A673 (cell line): ENCODE measurements around the gene KCNIP1. TPM values are rescaled to one million over a fixed set of nuclear protein-coding genes. Genes with fewer than 3 reads are reported as not detected.

Source experiments
- BruUV-seq: library from RNA; stranded (reverse); fragments of 400-500 nt; replicated peaks from 2 replicates; lab custom pipeline; 2021; lab: Mats Ljungman, UMichigan
- CTCF ChIA-PET: fragments of 300-600 bp; sonication (Branson Sonifier 250); formaldehyde crosslinking; loops from one replicate; lab custom pipeline; 2022; ENCODE audit warnings: antibody characterized with exemption; lab: Charles Lee
- POLR2A ChIA-PET: fragments of 300-600 bp; sonication (Branson Sonifier 250); formaldehyde crosslinking; loops from one replicate; lab custom pipeline; 2022; ENCODE audit warnings: antibody characterized with exemption; ENCODE audit not compliant: low non-redundant PET; lab: Charles Lee
- DNase-seq: peaks from one replicate; pipeline ENCODE4 v3.0.0-alpha.2; 2015; ENCODE audit warnings: low spot score
- H3K27ac ChIP-seq: fragments of 200-600 bp; sonication (generic); 2 replicates; pipeline ENCODE4 v1.5.1; 2016; ENCODE audit warnings: mixed run types, low read depth, mild to moderate bottlenecking, mixed read lengths, antibody characterized with exemption, low read length; ENCODE audit not compliant: poor library complexity, severe bottlenecking
- H3K27me3 ChIP-seq: fragments of 200-600 bp; sonication (generic); replicated peaks from 2 replicates; pipeline ENCODE4 v1.6.1; 2017; ENCODE audit warnings: mixed run types, low read depth, mild to moderate bottlenecking, mixed read lengths, antibody characterized with exemption, low read length; ENCODE audit not compliant: insufficient read depth, poor library complexity
- H3K36me3 ChIP-seq: fragments of 200-600 bp; sonication (generic); 2 replicates; pipeline ENCODE4 v1.6.1; 2016; ENCODE audit warnings: mixed run types, mild to moderate bottlenecking, mixed read lengths, antibody characterized with exemption, low read length; ENCODE audit not compliant: insufficient read depth, poor library complexity, severe bottlenecking
- H3K4me1 ChIP-seq: fragments of 200-600 bp; sonication (generic); 2 replicates; pipeline ENCODE4 v1.6.1; 2017; ENCODE audit warnings: mixed run types, mild to moderate bottlenecking, mixed read lengths, antibody characterized with exemption, low read length; ENCODE audit not compliant: insufficient read depth, poor library complexity, severe bottlenecking
- H3K4me3 ChIP-seq: fragments of 200-600 bp; sonication (generic); 2 replicates; pipeline ENCODE4 v1.5.1; 2016; ENCODE audit warnings: low read depth, mixed run types, mild to moderate bottlenecking, mixed read lengths, low read length; ENCODE audit not compliant: poor library complexity, severe bottlenecking
- H3K9me3 ChIP-seq: fragments of 200-600 bp; sonication (generic); 2 replicates; pipeline ENCODE4 v1.6.1; 2016; ENCODE audit warnings: mixed run types, low read depth, mild to moderate bottlenecking, mixed read lengths, antibody characterized with exemption, low read length; ENCODE audit not compliant: poor library complexity, severe bottlenecking
- EZH2 ChIP-seq: fragments of 200-600 bp; sonication (generic); IDR thresholded peaks from 2 replicates; pipeline ENCODE4 v1.6.1; 2017; ENCODE audit warnings: borderline replicate concordance, low read depth, mild to moderate bottlenecking, mixed read lengths, antibody characterized with exemption, low read length; ENCODE audit not compliant: poor library complexity, severe bottlenecking
- intact Hi-C: fragments of 100-400 bp; cut with micrococcal nuclease; formaldehyde crosslinking; loops from one replicate; pipeline ENCODE4 v1.10.0; 2022; ENCODE audit not compliant: unreplicated experiment
- total RNA-seq: library from RNA; stranded (reverse); gene quantifications from 2 replicates; pipeline ENCODE4 v1.2.3, GENCODE V29; 2021
- TF ChIP-seq, protein P1 (sequence below): fragments of 300-800, 200-600 bp; sonication (generic); conservative IDR thresholded peaks from 2 replicates; pipeline ENCODE4 v1.5.1; 2017; ENCODE audit warnings: low read depth, mild to moderate bottlenecking, antibody characterized with exemption, low read length, moderate library complexity, mixed read lengths

The KCNIP1 gene
- total RNA-seq, 1 experiment from 2014 or later, result 3.7 TPM

DNA sequence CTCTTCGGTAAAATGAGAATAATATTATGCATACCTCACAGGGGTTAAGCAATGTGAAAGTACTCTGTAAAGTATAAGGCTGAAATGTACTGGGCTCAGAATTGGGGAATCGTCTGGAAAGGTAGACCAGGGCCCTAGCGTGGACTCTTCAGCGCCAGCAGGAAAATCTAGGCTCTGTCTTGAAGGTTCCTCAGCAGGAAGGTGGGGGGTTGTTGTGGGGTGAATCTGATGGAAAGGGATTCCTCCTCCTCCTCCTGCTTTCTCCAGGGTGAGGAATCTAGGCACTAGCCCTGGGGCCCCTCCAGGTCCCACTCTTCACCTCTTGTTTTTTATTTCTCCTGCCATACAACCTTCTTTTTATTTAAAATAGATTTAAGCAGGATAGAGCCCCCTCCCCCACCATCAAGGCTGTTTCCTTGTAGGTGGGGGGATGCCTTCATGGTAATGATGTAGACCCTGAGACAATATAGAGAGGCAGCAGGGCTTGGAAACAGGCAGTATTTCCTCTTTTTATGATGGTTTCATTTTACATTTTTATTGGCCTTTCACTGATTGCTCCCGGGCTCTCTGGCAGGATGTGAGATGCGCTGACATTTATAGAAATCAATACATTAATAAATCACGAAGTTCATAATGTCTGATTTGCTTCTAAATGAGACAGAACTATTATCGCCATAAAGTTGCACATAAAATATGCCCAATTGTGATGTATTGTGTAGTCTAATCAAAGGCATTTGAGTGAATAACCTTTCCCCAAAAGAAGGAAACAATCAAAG, 200.8 kb downstream of the KCNIP1 start:
- Histone ChIP-seq H3K27me3 (peaks cover 33% of the 10 kb centered on the region), H3K4me3 (no peak overlapping the region), H3K9me3 (no peaks in the 10 kb centered on the region), H3K27ac (no peak overlapping the region), H3K4me1 (no peaks in the 10 kb centered on the region), H3K36me3 (no peaks in the 10 kb centered on the region)
- POLR2A ChIA-PET, result no interaction called here
- intact Hi-C loops, result no loop called here
- no TSS peak for BruUV-seq
- no peak for DNase-seq
- no peak for TF ChIP-seq EZH2
- TF ChIP-seq, protein P1, sequence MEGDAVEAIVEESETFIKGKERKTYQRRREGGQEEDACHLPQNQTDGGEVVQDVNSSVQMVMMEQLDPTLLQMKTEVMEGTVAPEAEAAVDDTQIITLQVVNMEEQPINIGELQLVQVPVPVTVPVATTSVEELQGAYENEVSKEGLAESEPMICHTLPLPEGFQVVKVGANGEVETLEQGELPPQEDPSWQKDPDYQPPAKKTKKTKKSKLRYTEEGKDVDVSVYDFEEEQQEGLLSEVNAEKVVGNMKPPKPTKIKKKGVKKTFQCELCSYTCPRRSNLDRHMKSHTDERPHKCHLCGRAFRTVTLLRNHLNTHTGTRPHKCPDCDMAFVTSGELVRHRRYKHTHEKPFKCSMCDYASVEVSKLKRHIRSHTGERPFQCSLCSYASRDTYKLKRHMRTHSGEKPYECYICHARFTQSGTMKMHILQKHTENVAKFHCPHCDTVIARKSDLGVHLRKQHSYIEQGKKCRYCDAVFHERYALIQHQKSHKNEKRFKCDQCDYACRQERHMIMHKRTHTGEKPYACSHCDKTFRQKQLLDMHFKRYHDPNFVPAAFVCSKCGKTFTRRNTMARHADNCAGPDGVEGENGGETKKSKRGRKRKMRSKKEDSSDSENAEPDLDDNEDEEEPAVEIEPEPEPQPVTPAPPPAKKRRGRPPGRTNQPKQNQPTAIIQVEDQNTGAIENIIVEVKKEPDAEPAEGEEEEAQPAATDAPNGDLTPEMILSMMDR, result no peak
- CTCF ChIA-PET, result no interaction called here

DNA sequence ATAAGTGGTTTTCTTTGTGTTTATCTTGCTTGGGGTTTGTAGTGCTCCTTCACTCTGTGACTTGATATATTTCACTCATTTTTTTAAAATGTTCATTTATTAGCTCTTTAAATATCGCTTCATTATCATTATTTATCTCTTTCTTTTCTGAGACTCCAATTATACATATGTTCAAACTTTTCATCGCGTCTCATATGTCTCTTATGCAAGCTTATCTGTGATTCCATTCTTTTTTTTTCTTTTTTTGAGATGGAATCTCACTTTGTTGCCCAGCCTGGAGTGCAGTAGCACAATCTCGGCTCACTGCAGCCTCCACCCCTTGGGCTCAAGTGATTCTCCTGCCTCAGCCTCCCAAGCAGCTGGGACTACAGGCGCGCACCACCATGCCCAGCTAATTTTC, 205.8 kb downstream of the KCNIP1 start:
- H3K4me1 ChIP-seq, result no peaks in the 10 kb centered on the region
- H3K9me3 ChIP-seq, result no peaks in the 10 kb centered on the region
- H3K4me3 ChIP-seq, result no peak overlapping the region
- H3K27me3 ChIP-seq, result peaks cover 15% of the 10 kb centered on the region
- H3K36me3 ChIP-seq, result no peaks in the 10 kb centered on the region
- no TSS peak for BruUV-seq
- TF ChIP-seq, protein P1, result no peak
- no peak for TF ChIP-seq EZH2
- no peak overlapping the region for H3K27ac ChIP-seq
- CTCF ChIA-PET, result no interaction called here
- POLR2A ChIA-PET, result no interaction called here
- intact Hi-C loops, result no loop called here
- no peak for DNase-seq

DNA sequence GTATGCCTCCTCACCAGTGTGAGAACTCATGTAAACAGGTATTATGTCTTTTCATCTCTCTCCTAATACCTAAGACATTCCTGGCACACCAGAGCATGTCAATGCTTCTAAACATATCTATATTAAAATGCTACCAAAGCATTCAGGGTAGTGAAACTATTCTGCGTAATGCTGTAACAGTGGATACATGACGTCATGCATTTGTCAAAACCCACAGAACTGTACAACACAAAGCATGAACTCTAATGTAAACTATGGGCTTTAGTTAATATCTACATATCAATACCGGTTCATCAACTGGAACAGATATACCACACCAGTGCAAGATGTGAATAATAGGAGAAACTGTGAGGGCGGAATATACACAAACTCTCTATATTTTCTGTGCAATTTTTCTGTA, 207.5 kb downstream of the KCNIP1 start:
- intact Hi-C loops, result no loop called here

More for the DNA sequence above, 207.5 kb downstream of the KCNIP1 start:
- Histone ChIP-seq H3K9me3 (no peaks in the 10 kb centered on the region), H3K27ac (no peak overlapping the region), H3K4me1 (no peaks in the 10 kb centered on the region), H3K27me3 (peaks cover 15% of the 10 kb centered on the region), H3K4me3 (no peak overlapping the region), H3K36me3 (no peaks in the 10 kb centered on the region)
- no peak for DNase-seq
- POLR2A ChIA-PET, result no interaction called here
- TF ChIP-seq, protein P1, result no peak
- TF ChIP-seq EZH2, result no peak
- BruUV-seq, result no TSS peak
- CTCF ChIA-PET, result no interaction called here
